Tibial artery (tissue), 4 donors: ENCODE measurements around the gene BEST4.
"Not testable (repeated sequence)": the region's sequence is repeated elsewhere in the genome, so short reads cannot be mapped to it uniquely, and the experiment has no call there.

Experiments
- DNase-seq, 2 donors: peaks; one replicate each; pipeline ENCODE4 v3.0.0-alpha.2; 2019
- H3K27ac ChIP-seq, 2 donors: fragments of 200-600 bp; sonication (generic) in 1 of 2; 1 replicate in 1 of 2; 2 replicates in 1 of 2; pipeline ENCODE4 v1.5.1; 2018 to 2019; ENCODE audit warnings: mild to moderate bottlenecking in 1 of 2
- H3K27me3 ChIP-seq, 2 donors: fragments of 200-600 bp; sonication (generic) in 1 of 2; one replicate each; pipeline versions ENCODE4 v1.5.1 to v1.6.0; 2016 to 2019
- H3K36me3 ChIP-seq, 3 donors: fragments of 200-600 bp; sonication (generic) in 2 of 3; one replicate each; pipeline ENCODE4 v1.5.1; 2016 to 2019; ENCODE audit warnings: mild to moderate bottlenecking in 2 of 3
- H3K4me1 ChIP-seq, 4 donors: fragments of 200-600 bp; sonication (generic) in 2 of 4; 1 replicate in 3 of 4; 2 replicates in 1 of 4; pipeline ENCODE4 v1.5.1; 2016 to 2019
- H3K4me3 ChIP-seq, 2 donors: fragments of 200-600 bp; sonication (generic) in 1 of 2; 1 replicate in 1 of 2; 2 replicates in 1 of 2; pipeline ENCODE4 v1.5.1; 2018 to 2019; ENCODE audit warnings: mild to moderate bottlenecking in 2 of 2
- H3K9me3 ChIP-seq, 3 donors: fragments of 200-600 bp; sonication (generic) in 1 of 3; one replicate each; pipeline ENCODE4 v1.5.1; 2016 to 2019
- intact Hi-C: fragments of 100-400 bp; cut with DNase I; formaldehyde crosslinking; loops from one replicate; pipeline ENCODE4 v1.15.0; 2023; ENCODE audit warnings: low total_unique reads
- TF ChIP-seq, protein P1 (sequence below), 2 experiments: fragments of 200-600 bp in 1 of 2; fragments of 450-650 bp in 1 of 2; IDR thresholded peaks; one replicate each; pipeline ENCODE4 v1.5.1; 2017 to 2019; ENCODE audit warnings: antibody characterized with exemption in 2 of 2, mild to moderate bottlenecking in 1 of 2, moderate library complexity in 1 of 2

BEST4 gene

DNA sequence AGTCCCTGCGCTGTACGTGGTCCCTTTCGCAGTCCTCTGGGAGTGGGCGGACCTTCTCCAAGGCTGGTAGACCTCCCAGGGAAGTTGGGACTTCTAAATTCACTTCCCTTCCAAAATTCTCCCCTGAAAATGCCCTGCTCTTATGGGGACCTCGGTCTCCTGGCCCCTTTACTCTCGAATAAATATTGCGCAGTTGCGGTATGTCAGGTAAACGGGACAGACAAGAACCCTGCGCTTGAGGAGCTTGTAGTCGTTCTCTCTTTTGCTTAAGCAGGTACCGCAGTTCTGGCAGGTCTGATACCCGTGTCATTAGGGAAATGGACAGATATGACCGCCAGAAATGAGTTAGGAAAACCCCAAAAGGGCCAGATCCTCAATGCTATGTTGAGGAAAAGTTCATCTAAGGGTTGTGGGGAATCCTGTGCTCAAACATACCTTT lies 47.8 kb downstream of the BEST4 start:
- peak overlapping the region; percentile 56 to 63 for H3K4me3 ChIP-seq
- TF ChIP-seq, protein P1, sequence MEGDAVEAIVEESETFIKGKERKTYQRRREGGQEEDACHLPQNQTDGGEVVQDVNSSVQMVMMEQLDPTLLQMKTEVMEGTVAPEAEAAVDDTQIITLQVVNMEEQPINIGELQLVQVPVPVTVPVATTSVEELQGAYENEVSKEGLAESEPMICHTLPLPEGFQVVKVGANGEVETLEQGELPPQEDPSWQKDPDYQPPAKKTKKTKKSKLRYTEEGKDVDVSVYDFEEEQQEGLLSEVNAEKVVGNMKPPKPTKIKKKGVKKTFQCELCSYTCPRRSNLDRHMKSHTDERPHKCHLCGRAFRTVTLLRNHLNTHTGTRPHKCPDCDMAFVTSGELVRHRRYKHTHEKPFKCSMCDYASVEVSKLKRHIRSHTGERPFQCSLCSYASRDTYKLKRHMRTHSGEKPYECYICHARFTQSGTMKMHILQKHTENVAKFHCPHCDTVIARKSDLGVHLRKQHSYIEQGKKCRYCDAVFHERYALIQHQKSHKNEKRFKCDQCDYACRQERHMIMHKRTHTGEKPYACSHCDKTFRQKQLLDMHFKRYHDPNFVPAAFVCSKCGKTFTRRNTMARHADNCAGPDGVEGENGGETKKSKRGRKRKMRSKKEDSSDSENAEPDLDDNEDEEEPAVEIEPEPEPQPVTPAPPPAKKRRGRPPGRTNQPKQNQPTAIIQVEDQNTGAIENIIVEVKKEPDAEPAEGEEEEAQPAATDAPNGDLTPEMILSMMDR (IDR thresholded peaks at IDR 0.05): no peak
- peaks cover 0 to 12% (median 6%) of the 10 kb centered on the region in 4 donors for H3K4me1 ChIP-seq
- no peaks in the 10 kb centered on the region for H3K27me3 ChIP-seq
- intact Hi-C loops: no loop called here
- H3K36me3 ChIP-seq: no peaks in the 10 kb centered on the region
- no peaks in the 10 kb centered on the region for H3K9me3 ChIP-seq
- peak overlapping the region; percentile 82 to 85 for H3K27ac ChIP-seq
- no peak for DNase-seq

DNA sequence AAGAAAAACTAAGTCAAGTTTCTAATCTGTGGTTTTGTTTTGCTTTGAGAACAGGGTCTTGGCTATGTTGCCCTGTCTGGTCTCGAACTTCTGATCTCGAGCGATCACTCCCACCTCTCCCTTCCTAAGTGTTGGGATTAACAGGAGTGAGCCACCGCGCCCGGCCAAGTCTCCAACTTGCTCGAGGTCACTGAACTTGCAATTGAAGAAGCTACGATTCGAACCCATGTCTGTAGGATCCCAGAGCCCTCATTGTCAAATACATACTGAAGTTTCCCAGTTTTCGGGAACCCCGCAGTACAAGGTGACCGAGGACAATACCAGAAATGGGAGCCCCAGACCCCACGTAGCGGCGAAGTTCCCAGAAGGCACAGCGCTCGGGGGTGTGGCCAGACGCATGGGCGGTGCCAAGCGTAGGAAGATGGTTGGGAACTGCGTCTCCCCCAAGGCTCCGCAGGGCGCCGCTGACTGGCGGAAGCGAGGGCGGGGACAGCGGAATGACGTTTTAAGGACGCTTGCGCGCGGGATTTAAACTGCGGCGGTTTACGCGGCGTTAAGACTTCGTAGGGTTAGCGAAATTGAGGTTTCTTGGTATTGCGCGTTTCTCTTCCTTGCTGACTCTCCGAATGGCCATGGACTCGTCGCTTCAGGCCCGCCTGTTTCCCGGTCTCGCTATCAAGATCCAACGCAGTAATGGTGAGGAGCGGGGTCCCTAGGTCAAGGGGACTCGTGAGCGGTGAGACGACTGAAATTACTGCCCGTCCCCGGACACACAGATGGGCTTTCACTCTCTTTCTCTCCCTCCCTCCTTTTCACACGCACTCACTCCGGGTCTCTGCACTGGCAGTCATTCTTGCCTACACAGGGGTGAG lies 48.4 kb downstream of the BEST4 start, which contains the start of gene KIF2C:
Gene KIF2C, plus strand, starts transcription at position 531 of the 872 bp plus-strand sequence. Its CDS starts 96 bp downstream, at position 627.
- Histone ChIP-seq H3K4me1 (peaks cover 0 to 12% (median 6%) of the 10 kb centered on the region in 4 donors), H3K9me3 (no peaks in the 10 kb centered on the region), H3K27me3 (no peaks in the 10 kb centered on the region), H3K4me3 (peak within 1 kb of the TSS; percentile 56 to 63), H3K36me3 (no peaks in the 10 kb centered on the region), H3K27ac (peak within 1 kb of the TSS; percentile 82 to 85)
- intact Hi-C loops: no loop called here
- TF ChIP-seq, protein P1 (IDR thresholded peaks at IDR 0.05): no peak
- peak; percentile 96 to 98 for DNase-seq

DNA sequence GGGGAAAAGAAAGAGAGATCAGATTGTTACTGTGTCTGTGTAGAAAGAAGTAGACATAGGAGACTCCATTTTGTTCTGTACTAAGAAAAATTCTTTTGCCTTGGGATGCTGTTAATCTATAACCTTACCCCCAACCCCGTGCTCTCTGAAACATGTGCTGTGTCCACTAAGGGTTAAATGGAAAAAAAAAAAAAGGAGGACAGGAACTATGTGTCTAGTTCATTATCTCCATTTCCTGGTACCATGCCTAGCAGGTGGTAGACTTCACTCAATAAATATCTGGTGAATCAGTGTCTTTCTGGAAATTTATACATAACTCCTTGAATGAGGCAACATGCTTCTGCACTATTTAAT lies 49.0 kb downstream of the BEST4 start:
- H3K27me3 ChIP-seq, intact Hi-C loops, H3K9me3 ChIP-seq, DNase-seq, H3K36me3 ChIP-seq: not testable (repeated sequence)
- Histone ChIP-seq H3K4me1 (peaks cover 0 to 12% (median 6%) of the 10 kb centered on the region in 4 donors), H3K27ac (peak overlapping the region; percentile 82 to 85), H3K4me3 (peak overlapping the region; percentile 56 to 63)

DNA sequence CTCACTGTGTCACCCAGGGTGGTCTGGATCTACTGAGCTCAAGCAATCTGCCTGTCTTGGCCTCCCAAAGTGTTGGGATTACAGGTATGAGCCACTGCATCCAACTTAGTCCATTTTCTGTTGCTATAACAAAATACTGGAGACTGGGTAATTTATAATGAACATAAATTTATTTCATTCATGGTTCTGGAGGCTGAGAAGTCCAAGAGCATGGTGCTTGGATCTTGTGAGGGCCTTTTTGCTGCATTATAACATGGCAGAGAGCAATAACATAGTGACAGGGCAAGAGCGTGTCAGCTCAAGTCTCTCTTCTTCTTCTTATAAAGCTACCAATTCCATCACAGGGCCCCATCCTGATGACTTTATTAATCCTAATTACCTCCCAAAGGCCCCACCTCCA lies 52.0 kb downstream of the BEST4 start:
- no peak overlapping the region for H3K4me3 ChIP-seq
- no peaks in the 10 kb centered on the region for H3K27me3 ChIP-seq
- TF ChIP-seq, protein P1 (IDR thresholded peaks at IDR 0.05): no peak
- H3K27ac ChIP-seq: no peak overlapping the region
- H3K9me3 ChIP-seq: no peaks in the 10 kb centered on the region
- H3K4me1 ChIP-seq: peaks cover 0 to 20% (median 11%) of the 10 kb centered on the region in 4 donors
- intact Hi-C loops: no loop called here
- DNase-seq: no peak
- no peaks in the 10 kb centered on the region for H3K36me3 ChIP-seq

DNA sequence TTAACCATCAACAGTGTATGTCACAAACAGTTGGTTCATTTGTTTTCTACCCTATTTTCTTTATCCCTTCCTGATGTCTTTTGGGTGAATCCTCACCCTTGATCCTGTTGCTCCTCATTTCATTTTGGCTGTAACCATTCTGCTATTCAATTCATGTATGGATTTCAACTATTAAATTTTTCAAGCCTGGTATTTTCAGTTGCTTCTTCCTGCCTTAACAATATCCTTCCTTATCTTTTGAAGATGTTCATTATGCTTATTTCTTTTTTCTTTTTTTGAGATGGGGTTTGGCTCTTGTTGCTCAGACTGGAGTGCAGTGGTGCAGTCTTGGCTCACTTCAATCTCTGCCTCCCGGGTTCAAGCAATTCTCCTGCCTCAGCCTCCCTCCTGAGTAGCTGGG lies 54.2 kb downstream of the BEST4 start:
- TF ChIP-seq, protein P1 (IDR thresholded peaks at IDR 0.05): no peak
- intact Hi-C loops: loop anchor here (5.0 kb wide), 1 partner anchor 44 kb away; the partner anchor contains the start of gene RPS8
- Histone ChIP-seq H3K4me1 (peaks cover 0 to 24% (median 5%) of the 10 kb centered on the region in 4 donors), H3K27ac (peak overlapping the region in 1 of 2 donors; percentile 45), H3K27me3 (no peaks in the 10 kb centered on the region), H3K36me3 (no peaks in the 10 kb centered on the region), H3K4me3 (no peak overlapping the region), H3K9me3 (no peaks in the 10 kb centered on the region)
- DNase-seq: no peak
